H1 (cell line): ENCODE data around the gene IL32. TPM values are rescaled to one million over a fixed set of nuclear protein-coding genes. Genes with fewer than 3 reads are reported as not detected.

ENCODE experiments used
- BRCA1 ChIP-seq: IDR thresholded peaks from 2 replicates; pipeline ENCODE4 v1.6.1; 2012; ENCODE audit warnings: low read depth, low read length, improper control_type of control experiment
- HDAC6 ChIP-seq: IDR thresholded peaks from one replicate; pipeline ENCODE4 v1.7.1; 2012; ENCODE audit warnings: low read depth, mild to moderate bottlenecking, inconsistent platforms, low read length, moderate library complexity
- NANOG ChIP-seq: IDR thresholded peaks from 2 replicates; pipeline ENCODE4 v1.6.1; 2011; ENCODE audit warnings: low read length, low read depth, mild to moderate bottlenecking, inconsistent platforms; ENCODE audit not compliant: insufficient read depth, poor library complexity, severe bottlenecking
- RAD21 ChIP-seq, 2 experiments: IDR thresholded peaks in 1 of 2; conservative IDR thresholded peaks in 1 of 2; 2 replicates each; pipeline ENCODE4 v1.6.1; 2011; ENCODE audit warnings: low read depth in 2 of 2, low read length in 2 of 2, improper control_type of control experiment in 1 of 2, inconsistent platforms in 1 of 2, mild to moderate bottlenecking in 1 of 2, moderate library complexity in 1 of 2
- RXRA ChIP-seq: IDR thresholded peaks from 2 replicates; pipeline ENCODE4 v1.6.1; 2011; ENCODE audit warnings: low read depth, mild to moderate bottlenecking, low read length, moderate library complexity; ENCODE audit not compliant: insufficient read depth
- TAF7 ChIP-seq: optimal IDR thresholded peaks from 2 replicates; pipeline ENCODE3; 2011; ENCODE audit warnings: low read depth, mild to moderate bottlenecking, inconsistent platforms, low read length, moderate library complexity, borderline replicate concordance
- YY1 ChIP-seq: IDR thresholded peaks from 2 replicates; pipeline ENCODE4 v1.6.1; 2011; ENCODE audit warnings: low read depth, mild to moderate bottlenecking, low read length
- polyA plus RNA-seq, 7 experiments: library from polyadenylated mRNA; depleted of rRNA in 3 of 7; stranded (reverse) in 5 of 7; unstranded in 2 of 7; fragments of >200 nt in 5 of 7; fragments of 200-250 nt in 2 of 7; gene quantifications; 1 replicate in 5 of 7; 2 replicates in 1 of 7; 4 replicates in 1 of 7; pipeline versions ENCODE4 v1.2.1 to v1.2.3, GENCODE V29; 2011 to 2013; ENCODE audit warnings: missing spikeins in 2 of 7, mixed read lengths in 2 of 7
- total RNA-seq: library from RNA; stranded (reverse); fragmentation: NEBNext Ultra II Directional; extraction: Animal tissue kit (Norgen Biotek cat#: 25700); gene quantifications from 2 replicates; pipeline ENCODE4 v1.2.1, GENCODE V29; 2021
- TF ChIP-seq, protein P1 (sequence below): IDR thresholded peaks from 2 replicates; pipeline ENCODE4 v1.6.1; 2011; ENCODE audit warnings: low read depth, mild to moderate bottlenecking, low read length; ENCODE audit not compliant: insufficient read depth
- TF ChIP-seq, protein P2 (sequence below): IDR thresholded peaks from 2 replicates; pipeline ENCODE4 v1.6.1; 2012; ENCODE audit warnings: inconsistent platforms

IL32 gene
- total and polyA plus RNA-seq, 2 of the 8 experiments (the other 6 are each of a cell fraction or from before 2014, with no cell fraction given), result 2.7 to 5.0 TPM

DNA sequence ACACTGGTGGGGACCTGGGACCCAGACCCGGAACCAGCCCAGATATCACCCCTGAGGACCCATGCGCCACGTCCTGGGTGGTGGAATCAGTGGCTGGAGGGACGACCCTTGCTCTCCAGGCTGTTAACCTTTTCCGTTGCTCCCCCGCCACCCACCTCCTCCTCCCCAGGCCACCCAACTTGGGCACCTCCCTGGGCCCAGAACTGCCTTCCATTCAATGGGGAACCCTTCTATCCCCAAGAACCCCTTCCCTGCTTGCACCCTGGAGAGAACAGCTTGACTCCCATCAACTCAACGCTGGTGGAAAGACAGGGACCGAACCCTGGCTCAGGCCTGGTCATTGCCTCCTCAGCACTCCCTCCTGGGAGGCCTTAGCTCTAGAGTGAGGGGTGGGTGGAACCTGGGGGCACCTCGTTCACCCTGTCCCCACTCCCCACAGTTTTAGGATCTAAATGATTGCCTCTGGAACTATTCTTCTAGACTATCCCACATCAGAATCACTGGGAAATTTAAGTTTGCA, 5.7 kb upstream of the IL32 start (continued):
- TF ChIP-seq RXRA (no peak), HDAC6 (no peak), YY1 (no peak), BRCA1 (no peak), RAD21 (IDR thresholded peaks at IDR 0.05 in 1 of 2, conservative IDR thresholded peaks at IDR 0.05 in 1 of 2; ENCODE audit: low read depth in 2 of 2, low read length in 2 of 2) (no peak), NANOG (no peak), TAF7 (no peak)
- TF ChIP-seq, protein P1, sequence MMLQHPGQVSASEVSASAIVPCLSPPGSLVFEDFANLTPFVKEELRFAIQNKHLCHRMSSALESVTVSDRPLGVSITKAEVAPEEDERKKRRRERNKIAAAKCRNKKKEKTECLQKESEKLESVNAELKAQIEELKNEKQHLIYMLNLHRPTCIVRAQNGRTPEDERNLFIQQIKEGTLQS, result no peak
- TF ChIP-seq, protein P2, sequence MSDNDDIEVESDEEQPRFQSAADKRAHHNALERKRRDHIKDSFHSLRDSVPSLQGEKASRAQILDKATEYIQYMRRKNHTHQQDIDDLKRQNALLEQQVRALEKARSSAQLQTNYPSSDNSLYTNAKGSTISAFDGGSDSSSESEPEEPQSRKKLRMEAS, result no peak
